GM12892 (cell line): ENCODE results near the gene MYH13.

Source experiments
- POLR2A ChIP-seq: IDR thresholded peaks from 2 replicates; pipeline ENCODE4 v1.6.1; 2011; ENCODE audit warnings: low read depth, low read length, control low read depth
- POLR2AphosphoS5 ChIP-seq: IDR thresholded peaks from 2 replicates; pipeline ENCODE4 v1.6.1; 2011; ENCODE audit warnings: low read depth, low read length, control low read depth
- TAF1 ChIP-seq: IDR thresholded peaks from 2 replicates; pipeline ENCODE4 v1.6.1; 2011; ENCODE audit warnings: low read depth, mild to moderate bottlenecking, control low read depth, low read length, borderline replicate concordance

- no peak for TF ChIP-seq POLR2A
- TF ChIP-seq POLR2AphosphoS5: no peak
- TF ChIP-seq TAF1: no peak
Observed at GRCh38 chr17:10328206-10328605, 44.6 kb downstream of the MYH13 start.
